ENCODE measurements around the gene NSUN4. TPM values are rescaled to one million over a fixed set of nuclear protein-coding genes. Genes with fewer than 3 reads are reported as not detected.
A peak's percentile ranks its signal among the peaks of the same experiment; 100 is the strongest.

NSUN4 gene
- total and polyA plus RNA-seq, 2 of the 13 experiments (the other 11 are each of a cell fraction or from before 2014, with no cell fraction given), result 21.5 to 23.5 TPM

DNA sequence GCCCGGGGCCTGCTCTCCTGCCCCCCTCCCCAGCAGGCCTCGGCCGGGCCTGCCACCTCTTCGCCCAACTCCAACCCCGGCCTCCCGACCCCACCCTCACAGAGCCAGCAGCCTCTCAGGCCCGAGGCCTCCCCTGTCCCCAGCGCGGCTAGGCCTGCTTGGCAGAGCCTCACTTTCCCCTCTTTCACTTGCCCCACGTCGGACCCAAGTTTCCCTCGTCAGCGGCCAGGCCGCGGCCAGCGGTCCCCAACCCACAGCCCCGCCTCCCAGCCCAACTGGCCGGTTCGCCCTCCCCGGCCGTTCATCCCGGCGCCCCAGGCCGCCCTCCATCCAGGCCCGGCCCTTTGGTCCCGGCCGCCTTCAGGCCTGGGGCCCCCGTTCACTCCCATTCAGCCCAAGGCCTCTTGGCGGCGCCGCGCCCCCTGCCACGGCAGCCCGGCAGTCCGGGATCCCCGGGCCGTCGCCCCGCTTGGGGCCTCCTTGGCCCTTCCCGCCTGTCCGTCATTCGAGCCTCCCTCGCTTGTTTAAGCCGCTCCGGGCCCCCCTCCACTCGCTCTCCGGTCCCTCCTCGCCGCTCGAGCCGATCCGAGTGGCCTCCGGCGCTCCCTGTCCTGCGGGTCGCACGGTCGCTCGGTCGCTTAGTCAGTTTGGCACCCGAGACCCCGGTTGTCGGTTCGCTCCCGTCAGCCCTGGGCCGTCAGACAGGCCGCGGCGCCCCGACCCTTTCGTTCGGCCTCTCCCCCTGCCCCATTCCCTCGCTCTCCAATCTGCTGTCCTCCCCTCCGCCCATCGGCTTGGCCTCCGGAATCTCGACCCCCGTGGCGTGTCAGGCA lies 38.6 kb upstream of the NSUN4 start (continued):
- TF ChIP-seq, protein P1, sequence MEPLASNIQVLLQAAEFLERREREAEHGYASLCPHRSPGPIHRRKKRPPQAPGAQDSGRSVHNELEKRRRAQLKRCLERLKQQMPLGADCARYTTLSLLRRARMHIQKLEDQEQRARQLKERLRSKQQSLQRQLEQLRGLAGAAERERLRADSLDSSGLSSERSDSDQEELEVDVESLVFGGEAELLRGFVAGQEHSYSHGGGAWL (CRISPR knock-in tag; IDR thresholded peaks at IDR 0.05), result no peak
- TF ChIP-seq ESRRA (CRISPR knock-in tag; IDR thresholded peaks at IDR 0.05; ENCODE audit: low read depth), result no peak
- TF ChIP-seq HHEX (CRISPR knock-in tag; IDR thresholded peaks at IDR 0.05), result no peak
- no peak for TF ChIP-seq ZNF614 (CRISPR knock-in tag; IDR thresholded peaks at IDR 0.05; ENCODE audit: borderline replicate concordance)
- TF ChIP-seq RBM39 (IDR thresholded peaks at IDR 0.05; ENCODE audit: low read depth, low read length, poor library complexity, severe bottlenecking), result peak; percentile 10
- TF ChIP-seq, protein P2, sequence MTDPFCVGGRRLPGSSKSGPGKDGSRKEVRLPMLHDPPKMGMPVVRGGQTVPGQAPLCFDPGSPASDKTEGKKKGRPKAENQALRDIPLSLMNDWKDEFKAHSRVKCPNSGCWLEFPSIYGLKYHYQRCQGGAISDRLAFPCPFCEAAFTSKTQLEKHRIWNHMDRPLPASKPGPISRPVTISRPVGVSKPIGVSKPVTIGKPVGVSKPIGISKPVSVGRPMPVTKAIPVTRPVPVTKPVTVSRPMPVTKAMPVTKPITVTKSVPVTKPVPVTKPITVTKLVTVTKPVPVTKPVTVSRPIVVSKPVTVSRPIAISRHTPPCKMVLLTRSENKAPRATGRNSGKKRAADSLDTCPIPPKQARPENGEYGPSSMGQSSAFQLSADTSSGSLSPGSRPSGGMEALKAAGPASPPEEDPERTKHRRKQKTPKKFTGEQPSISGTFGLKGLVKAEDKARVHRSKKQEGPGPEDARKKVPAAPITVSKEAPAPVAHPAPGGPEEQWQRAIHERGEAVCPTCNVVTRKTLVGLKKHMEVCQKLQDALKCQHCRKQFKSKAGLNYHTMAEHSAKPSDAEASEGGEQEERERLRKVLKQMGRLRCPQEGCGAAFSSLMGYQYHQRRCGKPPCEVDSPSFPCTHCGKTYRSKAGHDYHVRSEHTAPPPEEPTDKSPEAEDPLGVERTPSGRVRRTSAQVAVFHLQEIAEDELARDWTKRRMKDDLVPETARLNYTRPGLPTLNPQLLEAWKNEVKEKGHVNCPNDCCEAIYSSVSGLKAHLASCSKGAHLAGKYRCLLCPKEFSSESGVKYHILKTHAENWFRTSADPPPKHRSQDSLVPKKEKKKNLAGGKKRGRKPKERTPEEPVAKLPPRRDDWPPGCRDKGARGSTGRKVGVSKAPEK (CRISPR knock-in tag; IDR thresholded peaks at IDR 0.05; ENCODE audit: borderline replicate concordance), result no peak
- TF ChIP-seq, protein P3, sequence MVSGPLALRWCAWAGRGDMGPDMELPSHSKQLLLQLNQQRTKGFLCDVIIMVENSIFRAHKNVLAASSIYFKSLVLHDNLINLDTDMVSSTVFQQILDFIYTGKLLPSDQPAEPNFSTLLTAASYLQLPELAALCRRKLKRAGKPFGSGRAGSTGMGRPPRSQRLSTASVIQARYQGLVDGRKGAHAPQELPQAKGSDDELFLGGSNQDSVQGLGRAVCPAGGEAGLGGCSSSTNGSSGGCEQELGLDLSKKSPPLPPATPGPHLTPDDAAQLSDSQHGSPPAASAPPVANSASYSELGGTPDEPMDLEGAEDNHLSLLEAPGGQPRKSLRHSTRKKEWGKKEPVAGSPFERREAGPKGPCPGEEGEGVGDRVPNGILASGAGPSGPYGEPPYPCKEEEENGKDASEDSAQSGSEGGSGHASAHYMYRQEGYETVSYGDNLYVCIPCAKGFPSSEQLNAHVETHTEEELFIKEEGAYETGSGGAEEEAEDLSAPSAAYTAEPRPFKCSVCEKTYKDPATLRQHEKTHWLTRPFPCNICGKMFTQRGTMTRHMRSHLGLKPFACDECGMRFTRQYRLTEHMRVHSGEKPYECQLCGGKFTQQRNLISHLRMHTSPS (CRISPR knock-in tag; IDR thresholded peaks at IDR 0.05; ENCODE audit: low read depth), result no peak
- TF ChIP-seq, protein P4, sequence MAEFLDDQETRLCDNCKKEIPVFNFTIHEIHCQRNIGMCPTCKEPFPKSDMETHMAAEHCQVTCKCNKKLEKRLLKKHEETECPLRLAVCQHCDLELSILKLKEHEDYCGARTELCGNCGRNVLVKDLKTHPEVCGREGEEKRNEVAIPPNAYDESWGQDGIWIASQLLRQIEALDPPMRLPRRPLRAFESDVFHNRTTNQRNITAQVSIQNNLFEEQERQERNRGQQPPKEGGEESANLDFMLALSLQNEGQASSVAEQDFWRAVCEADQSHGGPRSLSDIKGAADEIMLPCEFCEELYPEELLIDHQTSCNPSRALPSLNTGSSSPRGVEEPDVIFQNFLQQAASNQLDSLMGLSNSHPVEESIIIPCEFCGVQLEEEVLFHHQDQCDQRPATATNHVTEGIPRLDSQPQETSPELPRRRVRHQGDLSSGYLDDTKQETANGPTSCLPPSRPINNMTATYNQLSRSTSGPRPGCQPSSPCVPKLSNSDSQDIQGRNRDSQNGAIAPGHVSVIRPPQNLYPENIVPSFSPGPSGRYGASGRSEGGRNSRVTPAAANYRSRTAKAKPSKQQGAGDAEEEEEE (CRISPR knock-in tag; IDR thresholded peaks at IDR 0.05; ENCODE audit: borderline replicate concordance), result no peak
- TF ChIP-seq MBD4 (IDR thresholded peaks at IDR 0.05; ENCODE audit: borderline replicate concordance, low read length), result no peak
- TF ChIP-seq RORA (CRISPR knock-in tag; IDR thresholded peaks at IDR 0.05), result no peak; the same call in 1 of the 2 replicates
- no peak for TF ChIP-seq ZBTB21 (CRISPR knock-in tag; IDR thresholded peaks at IDR 0.05)
- TF ChIP-seq ZNF12 (CRISPR knock-in tag; IDR thresholded peaks at IDR 0.05), result no peak
- TF ChIP-seq, protein P5, sequence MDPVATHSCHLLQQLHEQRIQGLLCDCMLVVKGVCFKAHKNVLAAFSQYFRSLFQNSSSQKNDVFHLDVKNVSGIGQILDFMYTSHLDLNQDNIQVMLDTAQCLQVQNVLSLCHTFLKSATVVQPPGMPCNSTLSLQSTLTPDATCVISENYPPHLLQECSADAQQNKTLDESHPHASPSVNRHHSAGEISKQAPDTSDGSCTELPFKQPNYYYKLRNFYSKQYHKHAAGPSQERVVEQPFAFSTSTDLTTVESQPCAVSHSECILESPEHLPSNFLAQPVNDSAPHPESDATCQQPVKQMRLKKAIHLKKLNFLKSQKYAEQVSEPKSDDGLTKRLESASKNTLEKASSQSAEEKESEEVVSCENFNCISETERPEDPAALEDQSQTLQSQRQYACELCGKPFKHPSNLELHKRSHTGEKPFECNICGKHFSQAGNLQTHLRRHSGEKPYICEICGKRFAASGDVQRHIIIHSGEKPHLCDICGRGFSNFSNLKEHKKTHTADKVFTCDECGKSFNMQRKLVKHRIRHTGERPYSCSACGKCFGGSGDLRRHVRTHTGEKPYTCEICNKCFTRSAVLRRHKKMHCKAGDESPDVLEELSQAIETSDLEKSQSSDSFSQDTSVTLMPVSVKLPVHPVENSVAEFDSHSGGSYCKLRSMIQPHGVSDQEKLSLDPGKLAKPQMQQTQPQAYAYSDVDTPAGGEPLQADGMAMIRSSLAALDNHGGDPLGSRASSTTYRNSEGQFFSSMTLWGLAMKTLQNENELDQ (CRISPR knock-in tag; IDR thresholded peaks at IDR 0.05; ENCODE audit: borderline replicate concordance), result no peak
- TF ChIP-seq KLF11 (CRISPR knock-in tag; IDR thresholded peaks at IDR 0.05), result no peak; the same call in 1 of the 2 replicates
- TF ChIP-seq, protein P6, sequence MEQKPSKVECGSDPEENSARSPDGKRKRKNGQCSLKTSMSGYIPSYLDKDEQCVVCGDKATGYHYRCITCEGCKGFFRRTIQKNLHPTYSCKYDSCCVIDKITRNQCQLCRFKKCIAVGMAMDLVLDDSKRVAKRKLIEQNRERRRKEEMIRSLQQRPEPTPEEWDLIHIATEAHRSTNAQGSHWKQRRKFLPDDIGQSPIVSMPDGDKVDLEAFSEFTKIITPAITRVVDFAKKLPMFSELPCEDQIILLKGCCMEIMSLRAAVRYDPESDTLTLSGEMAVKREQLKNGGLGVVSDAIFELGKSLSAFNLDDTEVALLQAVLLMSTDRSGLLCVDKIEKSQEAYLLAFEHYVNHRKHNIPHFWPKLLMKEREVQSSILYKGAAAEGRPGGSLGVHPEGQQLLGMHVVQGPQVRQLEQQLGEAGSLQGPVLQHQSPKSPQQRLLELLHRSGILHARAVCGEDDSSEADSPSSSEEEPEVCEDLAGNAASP (CRISPR knock-in tag; IDR thresholded peaks at IDR 0.05; ENCODE audit: borderline replicate concordance), result no peak
- no peak for TF ChIP-seq ZNF629 (CRISPR knock-in tag; conservative IDR thresholded peaks at IDR 0.05)
- no peak for TF ChIP-seq BCL6 (CRISPR knock-in tag; IDR thresholded peaks at IDR 0.05)
- no peak for TF ChIP-seq ZNF484 (CRISPR knock-in tag; IDR thresholded peaks at IDR 0.05; ENCODE audit: borderline replicate concordance, low read depth)

Measured in HepG2 (cell line).